Stimulated activated CD8-positive, alpha-beta memory T cell treated with anti-CD3 and anti-CD28 coated beads, Interleukin-4, amount 100 ng/mL, for 48 hours (primary cell): ENCODE results near the gene TTC28.

Experiments used
- DNase-seq: peaks from one replicate; pipeline ENCODE4 v3.0.0-alpha.2; 2020

The TTC28 gene

DNA sequence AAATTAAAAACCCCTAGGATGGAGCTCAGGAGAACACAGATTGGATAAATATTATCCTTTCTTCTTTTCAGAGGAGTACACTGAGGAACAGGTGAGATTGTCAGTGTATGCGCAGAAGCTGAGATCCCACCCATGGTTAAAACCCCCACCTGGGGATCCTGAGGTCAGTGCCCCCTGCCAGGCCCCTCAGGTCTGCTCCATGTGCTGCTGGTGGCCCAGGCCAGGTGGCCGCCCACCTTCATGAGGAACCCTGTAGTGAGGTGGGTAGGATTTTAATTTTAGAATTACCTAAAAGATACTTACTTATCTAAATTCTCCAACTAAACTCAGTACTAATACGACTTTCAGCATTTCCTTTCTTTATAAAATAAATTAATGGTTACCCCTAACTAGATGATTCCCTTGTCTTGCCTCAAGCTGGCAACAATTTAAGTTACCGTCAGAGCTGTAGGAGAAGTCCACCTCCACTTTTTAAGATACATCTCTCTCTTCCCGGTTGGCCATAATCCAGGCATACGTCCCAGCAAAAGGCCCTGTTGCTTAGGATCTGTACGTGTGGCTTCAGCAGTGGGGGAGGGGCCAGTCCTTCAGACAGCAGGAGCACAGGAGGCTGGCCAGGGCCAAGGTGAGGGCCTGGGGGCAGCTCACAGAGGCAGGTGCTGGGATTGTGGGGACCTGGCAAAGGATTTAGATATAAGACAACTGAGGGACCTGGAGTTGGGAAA, 699.1 kb downstream of the TTC28 start:
- DNase-seq, result no peak

DNA sequence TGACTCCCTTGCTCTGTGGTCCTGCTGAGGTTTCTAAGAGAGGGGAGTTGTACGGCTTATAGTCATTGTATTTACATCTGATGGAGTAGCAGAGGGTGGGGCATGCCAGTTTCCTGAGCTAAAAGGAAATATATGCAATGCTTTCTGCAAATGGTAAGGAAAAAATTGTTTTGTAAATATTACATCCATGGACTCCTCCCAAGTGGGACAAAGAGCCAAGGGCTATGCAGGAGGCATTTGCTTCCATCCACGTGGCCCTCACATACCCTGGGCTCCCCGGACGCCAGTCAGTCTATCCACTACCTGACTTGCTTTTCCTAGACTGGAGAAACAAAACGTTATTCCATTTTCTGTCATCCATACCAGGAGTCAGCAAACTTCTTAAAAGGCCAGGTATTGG, 700.8 kb downstream of the TTC28 start:
- no peak for DNase-seq

DNA sequence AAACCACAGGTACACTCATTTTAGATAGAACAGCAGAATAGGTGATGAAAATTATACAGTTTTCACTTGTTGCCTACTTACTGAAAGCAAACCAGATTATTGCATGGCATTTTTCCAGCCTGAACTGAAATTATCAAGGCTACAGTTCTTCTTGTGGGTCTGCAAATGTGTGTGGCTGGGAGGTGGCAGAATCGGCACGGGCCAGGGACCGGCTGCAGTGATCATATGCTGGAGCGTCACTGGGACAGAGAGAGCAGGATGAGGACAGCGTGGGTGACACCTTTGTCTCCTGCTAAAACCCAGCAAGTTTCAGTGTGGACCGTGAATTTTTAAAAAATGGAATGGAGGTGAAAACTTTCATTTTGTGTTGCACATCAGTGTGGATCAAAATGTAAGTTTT, 701.3 kb downstream of the TTC28 start:
- DNase-seq, result no peak

DNA sequence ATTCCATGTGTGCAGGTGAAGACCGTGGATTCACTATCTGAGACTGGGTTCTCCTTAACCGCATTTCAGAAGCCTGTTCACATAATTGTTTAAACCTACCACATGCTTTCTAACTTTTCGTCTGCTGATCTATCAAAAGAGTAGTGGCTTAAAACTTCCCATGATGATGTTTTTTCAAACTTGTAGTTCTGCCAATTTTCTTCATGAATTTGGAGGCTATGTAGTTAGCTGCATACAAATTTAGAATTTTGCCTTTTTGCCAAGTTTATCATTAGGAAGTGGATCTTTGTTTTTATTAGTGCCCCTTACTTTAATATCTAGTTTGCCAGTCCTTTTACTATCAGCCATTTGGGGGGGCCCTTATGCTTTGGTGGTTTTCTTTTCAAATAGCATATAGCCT, 703.1 kb downstream of the TTC28 start:
- no peak for DNase-seq

DNA sequence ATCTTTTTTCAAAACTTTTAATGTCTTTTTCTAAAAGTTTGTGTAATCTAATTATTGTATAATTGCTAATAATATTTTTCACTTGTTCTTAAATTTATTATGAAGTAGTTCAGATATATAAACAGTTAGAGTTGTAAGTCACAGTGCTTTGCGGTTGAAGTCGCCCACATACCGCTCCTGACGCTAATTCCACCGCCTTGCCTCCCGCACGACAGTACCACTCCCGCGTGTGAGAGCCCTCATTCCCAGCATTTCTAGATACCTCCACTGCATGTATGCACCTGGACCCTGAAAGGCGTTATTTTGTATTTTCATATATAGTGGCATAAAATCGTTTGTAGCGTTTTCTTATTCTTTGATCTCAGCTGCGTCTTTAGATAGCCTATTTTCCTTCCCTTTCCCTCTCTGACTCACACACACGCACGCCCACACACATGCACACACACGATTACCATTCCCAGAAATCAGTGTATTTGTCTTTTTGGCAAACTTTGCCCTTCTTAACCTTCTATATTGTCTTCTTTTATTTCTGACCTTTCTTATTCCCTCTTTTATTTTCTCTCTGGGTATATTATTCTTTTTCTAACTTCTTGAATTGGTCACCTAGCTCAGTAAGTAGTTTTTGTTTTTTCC, 704.1 kb downstream of the TTC28 start:
- DNase-seq, result no peak

DNA sequence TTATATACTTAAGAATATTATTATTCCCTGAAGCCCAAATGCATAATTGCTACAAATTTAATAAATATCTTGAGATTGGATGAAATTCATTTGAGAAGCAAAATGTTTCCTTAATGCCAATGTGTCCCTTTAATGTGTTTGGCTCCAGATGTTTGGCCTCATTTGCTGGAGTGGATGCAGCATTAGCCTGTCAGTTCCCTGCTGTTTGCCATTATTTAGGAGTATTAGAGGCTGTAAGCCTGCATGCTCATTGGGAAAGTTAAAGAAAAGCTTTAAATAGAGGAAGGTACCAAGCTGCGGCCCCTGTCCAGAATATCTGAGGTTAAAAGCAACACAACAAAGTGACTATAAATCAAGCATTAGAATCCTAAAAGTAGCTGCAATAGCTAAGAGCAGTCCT, 705.8 kb downstream of the TTC28 start:
- DNase-seq, result no peak

DNA sequence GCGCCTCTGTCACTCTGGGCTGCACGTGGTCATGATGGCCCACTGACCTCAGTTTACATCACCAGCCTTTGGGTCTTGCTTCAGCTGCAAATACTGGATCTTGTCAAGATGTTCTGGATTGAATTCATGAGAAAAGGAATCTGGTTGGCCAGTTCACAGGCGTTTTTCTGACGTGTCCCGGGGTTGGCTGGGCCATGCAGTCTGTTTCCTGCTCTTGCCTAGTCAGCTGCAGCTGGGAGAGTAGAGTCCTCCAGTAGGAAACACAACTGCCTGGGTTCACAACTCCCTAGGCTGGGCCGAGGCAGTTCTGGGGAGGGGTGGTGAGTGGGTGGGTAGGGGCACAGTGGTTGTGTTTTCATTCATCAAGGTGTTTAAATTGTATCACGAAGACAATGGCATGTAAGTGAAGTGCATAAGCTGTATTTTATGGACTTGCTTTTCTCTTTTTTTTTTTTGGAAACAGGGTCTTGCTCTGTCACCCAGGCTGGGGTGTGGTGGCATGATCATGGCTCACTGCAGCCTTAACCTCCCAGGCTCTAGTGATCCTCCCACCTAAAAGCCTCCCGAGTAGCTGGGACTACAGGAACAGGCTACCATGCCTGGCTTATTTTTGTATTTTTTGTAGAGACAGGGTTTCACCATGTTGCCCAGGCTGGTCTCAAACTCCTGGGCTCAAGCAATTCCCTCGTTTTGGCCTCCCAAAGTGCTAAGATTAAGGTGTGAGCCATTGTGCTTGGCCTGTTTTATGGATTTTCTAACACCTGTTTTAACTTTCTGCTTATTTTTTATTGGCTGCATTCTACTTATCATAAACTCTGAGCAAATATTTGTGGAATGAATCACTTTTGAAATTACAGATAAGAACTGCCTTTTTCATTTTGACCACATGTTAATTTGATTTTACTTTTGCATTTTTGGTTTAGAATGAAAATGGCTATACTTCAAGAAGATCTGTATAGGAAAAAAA, 706.6 kb downstream of the TTC28 start:
- DNase-seq, result no peak

DNA sequence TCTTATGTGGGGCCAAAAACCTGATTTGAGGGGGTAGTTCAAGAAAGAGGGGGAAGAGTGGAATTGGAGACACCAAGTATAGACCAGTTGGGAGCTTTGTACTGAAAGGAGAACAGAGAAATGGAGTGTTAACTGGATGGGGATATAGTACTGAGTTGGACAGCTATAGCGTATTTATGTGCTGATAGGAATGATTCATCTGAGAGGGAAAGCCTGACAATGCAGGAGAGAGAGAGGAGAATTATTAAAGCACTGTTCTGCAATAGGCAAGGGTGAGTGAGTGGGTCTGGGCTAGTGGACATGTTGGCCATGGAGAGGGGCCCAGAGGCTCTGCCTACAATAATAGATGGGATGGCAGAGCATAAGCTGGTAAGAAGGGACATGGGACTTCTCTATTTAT, 707.7 kb downstream of the TTC28 start:
- no peak for DNase-seq

DNA sequence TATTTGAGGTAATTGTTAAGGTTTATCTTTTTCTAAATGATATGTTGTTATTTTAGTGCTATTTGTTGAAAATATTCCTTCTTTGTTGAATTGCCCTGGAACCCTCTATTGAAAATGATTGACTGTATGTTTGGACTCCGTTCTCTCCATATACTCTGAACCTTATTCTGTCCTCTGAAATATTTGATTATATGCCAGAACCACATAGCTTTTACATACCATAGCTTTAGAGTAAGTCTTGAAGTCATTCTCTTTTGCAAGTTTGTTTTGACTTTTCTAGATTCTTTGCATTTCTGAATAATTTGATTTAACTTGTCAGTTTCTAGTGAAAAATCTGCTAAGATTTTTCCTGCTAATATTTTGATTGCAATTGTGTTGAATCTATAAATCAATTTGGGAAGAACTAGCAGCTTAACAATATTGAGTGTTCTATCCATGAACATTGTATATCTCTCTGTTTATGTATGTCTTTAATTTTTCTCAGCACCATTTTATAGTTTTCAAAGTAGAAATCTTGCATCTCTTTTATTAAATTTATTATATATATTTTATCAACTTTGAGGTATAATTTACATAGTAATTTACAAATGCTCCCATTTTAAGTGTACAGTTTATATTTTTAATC, 708.9 kb downstream of the TTC28 start:
- DNase-seq, result no peak

DNA sequence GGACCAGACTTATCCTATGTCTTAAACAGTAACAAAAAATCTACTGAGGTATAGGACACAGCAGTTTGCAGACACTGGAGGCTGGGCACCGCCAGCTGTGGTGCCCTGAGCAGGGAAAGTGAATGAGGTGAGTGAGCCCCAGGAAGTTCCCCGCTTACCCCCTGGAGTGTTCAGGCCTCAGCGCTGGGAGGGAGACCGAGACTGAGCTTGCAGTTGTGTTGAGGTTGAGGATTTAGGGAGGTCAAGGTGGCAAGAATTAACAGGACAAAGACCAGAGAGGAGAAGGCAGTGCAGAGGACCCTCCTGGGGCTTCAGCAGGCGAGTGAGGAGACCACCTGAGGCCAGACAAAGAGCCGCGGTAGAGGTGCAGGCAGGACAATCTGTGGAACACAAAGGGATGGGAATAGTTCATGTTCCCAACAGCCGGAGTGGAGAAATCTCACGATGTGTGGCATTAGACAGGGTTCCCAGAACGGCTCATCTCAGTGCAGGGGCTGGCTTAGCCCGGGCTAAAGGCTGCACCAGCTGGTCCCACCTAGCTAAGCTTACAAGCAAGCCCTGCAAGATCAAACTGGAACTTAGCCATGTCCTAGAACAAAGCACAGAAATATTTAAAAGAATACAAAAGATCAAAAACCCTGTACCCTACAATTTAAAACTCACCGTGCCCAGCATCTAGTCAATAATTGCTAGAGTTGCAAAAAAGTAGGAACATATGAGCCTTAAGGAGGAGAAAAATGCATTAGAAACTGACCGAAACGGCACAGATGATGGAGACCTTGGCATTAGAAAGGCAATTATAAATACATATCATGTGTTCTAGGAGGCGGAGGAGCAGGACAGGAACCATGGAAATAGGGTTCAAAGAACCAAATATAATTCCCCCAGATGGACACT, 713.2 kb downstream of the TTC28 start:
- no peak for DNase-seq

DNA sequence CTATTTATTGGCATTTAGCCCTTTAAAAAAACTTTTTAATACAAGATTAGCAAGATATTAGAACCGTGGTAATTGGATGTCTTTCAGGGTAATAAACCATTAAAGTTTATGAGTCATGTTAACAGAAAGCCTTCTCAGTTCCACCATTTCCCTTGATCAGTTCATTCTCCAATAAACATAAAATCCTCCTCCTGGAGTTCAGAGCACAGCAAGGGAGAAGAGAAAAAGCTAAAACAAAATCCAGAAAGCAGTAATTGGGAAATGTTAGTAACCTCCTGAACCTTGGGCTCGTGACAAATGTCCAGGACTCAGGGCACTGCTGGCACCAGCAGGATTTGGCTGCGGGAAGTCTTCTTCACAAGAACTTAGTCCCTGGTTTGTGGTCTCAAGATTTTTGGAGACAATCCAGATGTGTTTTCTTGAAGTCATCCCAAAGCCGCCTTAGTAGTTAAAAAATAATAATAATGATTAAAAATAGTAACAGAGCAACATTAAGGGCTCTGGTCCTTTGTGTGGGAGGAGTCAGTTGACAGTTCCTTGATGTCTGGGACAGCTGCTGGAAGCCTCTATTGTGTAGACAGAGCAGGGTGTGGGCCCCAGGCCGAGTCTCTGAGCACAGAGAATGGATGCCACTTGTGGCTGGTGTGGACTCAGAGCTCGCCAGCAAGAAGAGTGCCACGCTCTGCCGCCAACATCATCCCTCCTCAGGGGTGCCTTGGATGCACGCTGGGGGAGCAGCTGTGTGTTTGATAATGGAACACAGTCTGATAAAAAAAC, 717.2 kb downstream of the TTC28 start:
- DNase-seq, result no peak

DNA sequence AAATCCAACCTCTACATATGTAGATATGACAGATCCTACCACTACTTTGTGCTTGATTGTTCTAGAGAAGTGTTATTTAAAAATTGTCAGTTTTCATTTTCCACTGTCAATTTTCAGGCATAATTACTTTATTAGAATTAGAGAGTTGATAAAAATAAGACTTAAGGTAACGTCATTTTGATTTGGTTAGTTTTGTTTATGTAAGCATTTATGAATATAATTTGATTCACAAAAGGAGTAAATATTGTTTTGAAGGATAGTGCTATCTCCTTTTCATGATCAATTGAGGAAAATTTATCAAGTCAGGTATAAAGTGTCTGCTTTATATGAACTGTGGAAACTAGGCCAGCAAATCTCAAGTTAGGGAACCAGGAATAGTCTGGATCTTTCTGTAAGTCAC, 718.0 kb downstream of the TTC28 start:
- DNase-seq, result no peak

DNA sequence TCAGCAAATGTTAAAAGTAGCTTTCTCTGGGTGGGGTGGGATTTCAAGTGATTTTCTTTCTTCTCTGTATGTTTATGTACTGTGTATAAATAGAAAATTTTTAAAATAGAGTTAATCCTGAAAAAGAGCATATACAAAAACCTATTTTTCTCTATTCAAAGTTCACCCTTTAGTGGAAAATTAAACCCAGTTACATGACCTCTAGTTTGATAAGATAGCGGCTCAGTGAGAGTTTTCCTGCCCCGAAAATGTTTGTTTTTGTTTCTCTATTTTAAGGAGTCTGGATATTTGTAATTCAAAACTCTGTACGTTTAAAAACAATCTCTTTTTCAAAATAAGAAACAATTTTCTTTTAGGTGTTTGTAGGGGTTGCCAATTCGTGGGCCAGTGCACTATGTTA, 718.5 kb downstream of the TTC28 start:
- DNase-seq, result no peak

DNA sequence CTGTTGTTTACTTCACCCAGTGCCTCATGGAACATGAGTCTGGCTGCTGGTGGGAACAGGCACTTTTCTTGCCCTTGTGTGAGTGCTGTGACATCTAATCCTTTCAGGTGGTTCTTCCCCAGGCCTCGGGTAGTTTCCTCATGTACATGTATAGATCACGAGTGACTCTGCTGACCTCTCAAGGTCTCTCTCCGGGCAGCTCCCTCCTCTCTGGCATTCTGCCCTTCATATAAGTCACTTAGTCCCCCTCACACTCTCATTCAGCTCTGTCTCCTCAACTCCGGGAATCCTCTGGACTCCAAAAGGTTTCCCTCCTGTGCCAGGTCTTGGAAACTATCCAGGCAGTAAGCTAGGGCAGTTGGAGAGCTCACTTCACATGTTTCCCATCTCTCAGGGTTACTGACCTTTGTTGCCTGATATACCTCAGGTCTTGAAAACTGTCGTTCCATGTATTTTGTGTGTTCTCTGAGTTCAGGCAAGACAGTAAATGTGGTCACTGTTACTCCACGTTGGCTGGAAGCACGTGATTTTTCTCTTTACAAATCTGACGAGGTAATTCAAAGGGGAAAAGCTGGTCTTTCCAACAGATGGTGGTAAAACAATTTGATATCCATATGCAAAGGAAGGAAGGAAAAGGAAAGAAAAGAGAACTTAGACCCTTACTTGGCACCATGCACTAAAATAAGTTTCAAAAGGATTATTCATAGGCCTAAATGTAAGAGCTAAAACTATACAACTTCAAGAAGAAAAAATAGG, 720.1 kb downstream of the TTC28 start:
- DNase-seq, result no peak

DNA sequence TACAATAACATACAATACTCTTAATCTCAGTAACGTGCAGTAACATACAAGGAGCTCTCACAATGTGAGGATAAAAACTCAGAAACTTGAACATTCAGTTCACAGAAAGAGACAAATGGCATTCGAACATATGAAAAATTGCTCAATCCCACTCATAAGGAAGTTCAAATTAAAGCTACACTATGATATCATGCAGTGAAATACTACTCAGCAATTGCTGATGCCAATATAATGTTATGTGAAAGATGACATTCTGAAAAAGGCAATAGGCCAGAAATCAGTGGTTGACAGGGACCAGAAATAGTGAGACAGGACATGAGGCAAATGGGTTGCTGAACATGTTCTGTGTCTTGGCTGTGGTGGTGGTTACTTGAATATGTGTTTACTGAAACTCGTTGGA, 726.9 kb downstream of the TTC28 start:
- DNase-seq, result no peak

DNA sequence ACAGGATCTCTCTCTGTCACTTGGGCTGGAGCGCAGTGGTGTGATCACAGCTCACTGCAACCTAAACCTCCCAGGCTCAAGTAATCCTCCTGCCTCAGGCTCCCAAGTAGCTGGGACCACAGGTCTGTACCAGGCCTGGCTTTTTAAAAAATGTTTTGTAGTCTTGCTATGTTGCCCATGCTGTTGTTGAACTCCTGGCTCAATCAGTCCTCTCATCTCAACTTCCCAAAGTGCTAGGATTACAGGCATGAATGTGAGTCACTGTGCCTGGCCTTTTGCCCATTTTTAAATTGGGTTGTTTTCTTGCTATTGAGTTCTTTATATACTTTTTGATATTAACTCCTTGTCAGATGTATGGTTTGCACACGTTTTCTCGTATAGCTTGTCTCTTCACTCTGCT, 727.5 kb downstream of the TTC28 start:
- no peak for DNase-seq

DNA sequence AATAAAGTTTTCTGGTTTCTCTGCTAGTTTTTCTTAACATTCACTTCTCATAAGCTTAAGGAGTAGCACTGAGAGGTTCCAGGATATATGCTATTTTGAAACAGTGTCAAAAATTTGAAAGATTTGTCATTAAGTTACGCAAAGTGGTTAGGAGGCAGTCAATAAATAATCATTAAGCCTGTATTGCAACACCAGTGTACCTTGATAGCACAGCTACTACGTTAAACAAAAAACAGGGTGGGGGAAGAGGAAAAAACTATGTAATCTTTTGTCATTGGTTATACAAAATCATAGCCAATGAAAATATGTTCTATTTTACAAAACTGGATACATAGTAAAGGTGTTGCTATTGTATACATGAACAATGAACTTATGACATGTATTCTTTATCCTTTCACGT, 730.2 kb downstream of the TTC28 start:
- DNase-seq, result no peak

DNA sequence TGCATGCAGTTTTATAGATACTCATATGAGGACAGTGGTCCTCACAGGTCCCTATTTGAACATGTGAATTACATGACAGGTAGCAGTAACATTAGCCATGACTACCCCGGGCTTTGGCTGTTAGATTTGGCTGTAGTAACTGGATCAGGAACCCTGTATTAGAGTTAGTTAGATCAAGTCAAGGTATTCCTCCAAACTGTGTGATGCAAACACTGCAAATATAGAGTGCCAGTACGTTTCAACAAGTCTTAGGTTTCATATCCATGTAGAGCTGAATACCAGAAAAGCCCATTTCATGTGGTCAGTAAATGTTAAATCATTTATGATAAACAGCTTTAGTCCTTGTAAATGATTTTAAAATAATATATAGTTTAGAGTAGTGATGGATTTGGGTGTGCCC, 731.1 kb downstream of the TTC28 start:
- no peak for DNase-seq

DNA sequence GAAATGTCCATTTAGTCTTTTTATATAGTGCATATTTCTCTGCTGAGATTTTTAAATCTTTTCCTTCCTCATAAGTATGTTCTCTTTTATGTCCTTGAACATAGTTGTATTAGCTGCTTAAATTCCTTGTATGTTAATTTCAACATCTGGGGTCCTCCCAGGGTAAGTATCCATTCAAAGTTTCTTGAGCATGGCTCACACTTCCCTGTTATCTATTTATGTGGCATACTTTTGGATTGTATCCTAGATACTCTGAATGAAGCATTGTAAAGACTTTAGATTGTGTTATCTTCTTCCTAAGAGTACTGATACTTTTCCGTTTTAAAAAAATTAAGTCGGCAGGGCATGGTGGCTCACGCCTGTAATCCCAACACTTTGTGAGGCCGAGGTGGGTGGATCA, 732.2 kb downstream of the TTC28 start:
- no peak for DNase-seq

DNA sequence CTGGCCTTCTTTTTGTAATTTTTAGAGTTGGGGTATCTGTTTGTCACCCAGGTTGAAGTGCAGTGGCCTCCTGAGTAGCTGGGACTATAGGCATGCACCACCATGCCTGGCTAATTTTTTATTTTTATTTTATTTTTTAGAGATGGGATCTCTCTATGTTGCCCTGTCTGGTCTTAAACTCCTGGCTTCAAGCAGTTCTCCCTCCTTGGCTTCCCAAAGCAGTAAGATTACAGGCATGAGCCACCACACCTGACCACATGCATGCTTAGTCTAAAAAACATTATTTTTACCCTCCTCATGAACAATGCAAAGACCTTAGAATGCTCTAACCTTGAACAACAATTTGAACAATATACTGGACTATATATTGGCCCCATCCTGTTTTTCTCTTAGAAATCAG, 738.5 kb downstream of the TTC28 start:
- no peak for DNase-seq

DNA sequence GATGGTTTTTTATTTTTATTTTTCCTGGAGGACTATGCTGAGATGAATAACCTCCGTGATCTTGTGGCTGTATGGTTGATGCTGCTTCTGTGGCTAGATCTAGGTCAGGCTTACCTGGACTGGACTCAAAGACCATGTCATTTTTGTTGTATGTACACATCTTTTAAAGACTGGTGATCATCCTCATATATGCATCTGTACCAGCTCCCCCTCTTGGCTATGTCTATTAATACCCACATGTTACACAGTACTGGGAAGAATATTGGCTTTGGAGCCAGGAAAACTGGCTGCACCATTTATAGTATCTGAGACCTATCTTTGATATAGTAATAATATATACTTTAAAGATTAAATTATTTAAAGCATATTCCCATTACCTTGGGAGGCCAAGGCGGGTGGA, 742.2 kb downstream of the TTC28 start:
- DNase-seq, result no peak
